WTC11 (cell line): ENCODE data around the gene GLO1. TPM values are rescaled to one million over a fixed set of nuclear protein-coding genes. Genes with fewer than 3 reads are reported as not detected.
"Not testable (repeated sequence)": the region's sequence is repeated elsewhere in the genome, so short reads cannot be mapped to it uniquely, and the experiment has no call there.

ENCODE experiments used
- ATAC-seq: fragments of 200-7000 bp; cut with Tn5 transposase; 2 replicates; pipeline ENCODE4 v1.10.0; 2021; ENCODE audit warnings: mild to moderate bottlenecking, moderate library complexity
- CTCF ChIA-PET: fragments of 300-600 bp; sonication (Branson Sonifier 250); formaldehyde crosslinking; loops from one replicate; lab custom pipeline; 2021; ENCODE audit warnings: antibody characterized with exemption; lab: Charles Lee
- POLR2A ChIA-PET: fragments of 350-600 bp; sonication (Branson Sonifier 250); formaldehyde crosslinking; loops from one replicate; lab custom pipeline; 2021; ENCODE audit warnings: antibody characterized with exemption; lab: Charles Lee
- DNase-seq: peaks from one replicate; pipeline ENCODE4 v3.0.0; 2021; ENCODE audit warnings: low spot score
- H3K27ac Mint-ChIP-seq: 2 replicates; pipeline ENCODE4 v1.8.0; 2021; ENCODE audit warnings: mixed read lengths
- H3K27me3 Mint-ChIP-seq: 2 replicates; pipeline ENCODE4 v1.8.0; 2021; ENCODE audit warnings: low read depth, mild to moderate bottlenecking, moderate library complexity, mixed read lengths
- H3K36me3 Mint-ChIP-seq: 2 replicates; pipeline ENCODE4 v1.8.0; 2021; ENCODE audit warnings: mixed read lengths
- H3K4me1 Mint-ChIP-seq: 2 replicates; pipeline ENCODE4 v1.8.0; 2022; ENCODE audit warnings: mixed read lengths
- H3K4me3 Mint-ChIP-seq: 2 replicates; pipeline ENCODE4 v1.8.0; 2021; ENCODE audit warnings: mild to moderate bottlenecking, moderate library complexity, mixed read lengths
- H3K9me3 Mint-ChIP-seq: 2 replicates; pipeline ENCODE4 v1.8.0; 2021; ENCODE audit warnings: mixed read lengths
- ARID4B ChIP-seq: sonication (generic); formaldehyde crosslinking; IDR thresholded peaks from 2 replicates; pipeline ENCODE4 v1.8.0; 2023; ENCODE audit warnings: missing genetic modification reagents, mild to moderate bottlenecking, borderline replicate concordance
- ATF3 ChIP-seq: sonication (generic); formaldehyde crosslinking; conservative IDR thresholded peaks from 2 replicates; pipeline ENCODE4 v1.8.1; 2022; ENCODE audit warnings: mild to moderate bottlenecking, missing genetic modification reagents
- ELF4 ChIP-seq: sonication (generic); formaldehyde crosslinking; IDR thresholded peaks from 2 replicates; pipeline ENCODE4 v1.8.1; 2022; ENCODE audit warnings: low read depth, mild to moderate bottlenecking, moderate library complexity, missing genetic modification reagents
- ESRRA ChIP-seq: sonication (generic); formaldehyde crosslinking; IDR thresholded peaks from 2 replicates; pipeline ENCODE4 v1.8.1; 2022; ENCODE audit warnings: mild to moderate bottlenecking, missing genetic modification reagents, borderline replicate concordance
- FOXK1 ChIP-seq: sonication (generic); formaldehyde crosslinking; IDR thresholded peaks from 2 replicates; pipeline ENCODE4 v1.8.0; 2022; ENCODE audit warnings: mild to moderate bottlenecking, moderate library complexity, missing genetic modification reagents
- HMGA2 ChIP-seq: fragments of 250-450 bp; sonication (Bioruptor Pico); IDR thresholded peaks from 2 replicates; pipeline ENCODE4 v1.4.0; 2021; ENCODE audit warnings: mild to moderate bottlenecking, moderate library complexity
- MXD4 ChIP-seq: fragments of 250-450 bp; sonication (Bioruptor Pico); IDR thresholded peaks from 2 replicates; pipeline ENCODE4 v1.8.0; 2021; ENCODE audit warnings: mild to moderate bottlenecking, moderate library complexity, borderline replicate concordance
- PRDM15 ChIP-seq: sonication (generic); formaldehyde crosslinking; IDR thresholded peaks from 2 replicates; pipeline ENCODE4 v1.8.0; 2022; ENCODE audit warnings: missing genetic modification reagents
- TEAD4 ChIP-seq: sonication (generic); formaldehyde crosslinking; IDR thresholded peaks from 2 replicates; pipeline ENCODE4 v1.8.0; 2022; ENCODE audit warnings: mild to moderate bottlenecking, missing genetic modification reagents
- TP53 ChIP-seq: sonication (generic); formaldehyde crosslinking; IDR thresholded peaks from 2 replicates; pipeline ENCODE4 v1.8.1; 2023; ENCODE audit warnings: mild to moderate bottlenecking, missing genetic modification reagents
- ZNF281 ChIP-seq: sonication (generic); formaldehyde crosslinking; IDR thresholded peaks from 2 replicates; pipeline ENCODE4 v1.8.0; 2023; ENCODE audit warnings: mild to moderate bottlenecking, missing genetic modification reagents
- ZNF416 ChIP-seq: fragments of 250-450 bp; sonication (Bioruptor Pico); IDR thresholded peaks from 2 replicates; pipeline ENCODE4 v1.9.0; 2021; ENCODE audit warnings: mild to moderate bottlenecking, inconsistent platforms
- ZNF423 ChIP-seq: fragments of 250-450 bp; sonication (Bioruptor Pico); IDR thresholded peaks from 2 replicates; pipeline ENCODE4 v2.1.2; 2022; ENCODE audit warnings: mild to moderate bottlenecking, moderate library complexity
- total RNA-seq: library from RNA; stranded (reverse); gene quantifications from 3 replicates; pipeline ENCODE4 v1.2.3, GENCODE V29; 2021
- TF ChIP-seq, protein P1 (sequence below): sonication (generic); formaldehyde crosslinking; IDR thresholded peaks from 2 replicates; pipeline ENCODE4 v1.8.0; 2022; ENCODE audit warnings: mild to moderate bottlenecking, missing genetic modification reagents
- TF ChIP-seq, protein P2 (sequence below): sonication (generic); formaldehyde crosslinking; IDR thresholded peaks from 2 replicates; pipeline ENCODE4 v1.8.1; 2022; ENCODE audit warnings: mild to moderate bottlenecking, missing genetic modification reagents, moderate library complexity, borderline replicate concordance

Gene GLO1
- total RNA-seq, 1 experiment from 2014 or later, result 147 TPM

- TF ChIP-seq ZNF281 (CRISPR knock-in tag) (no peak), HMGA2 (CRISPR knock-in tag) (no peak), ARID4B (no peak)
- TF ChIP-seq, protein P1, sequence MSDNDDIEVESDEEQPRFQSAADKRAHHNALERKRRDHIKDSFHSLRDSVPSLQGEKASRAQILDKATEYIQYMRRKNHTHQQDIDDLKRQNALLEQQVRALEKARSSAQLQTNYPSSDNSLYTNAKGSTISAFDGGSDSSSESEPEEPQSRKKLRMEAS, result no peak
- TF ChIP-seq, all 79 proteins: peak for 0
Measured at GRCh38 chr6:38703949-38704590, 1.1 kb upstream of the GLO1 start (continued).

GRCh38 chr6:38701551-38701950, 1.4 kb downstream of the GLO1 start:
- H3K27me3 Mint-ChIP-seq, result peaks cover 13% of the 10 kb centered on the region
- ATAC-seq (no peak), DNase-seq (no peak)
- peaks cover 40% of the 10 kb centered on the region for H3K36me3 Mint-ChIP-seq
- ChIA-PET POLR2A (no interaction called here), CTCF (no interaction called here)
- no peak overlapping the region for H3K27ac Mint-ChIP-seq
- peaks cover 10% of the 10 kb centered on the region for H3K4me1 Mint-ChIP-seq
- peak overlapping the region; percentile 93 for H3K4me3 Mint-ChIP-seq
- TF ChIP-seq MXD4 (CRISPR knock-in tag), result no peak
- no peak for TF ChIP-seq PRDM15
- no peak for TF ChIP-seq ESRRA (CRISPR knock-in tag)
- TF ChIP-seq TEAD4, result no peak
- no peak for TF ChIP-seq TP53
- TF ChIP-seq FOXK1 (CRISPR knock-in tag), result no peak
- TF ChIP-seq, protein P2, sequence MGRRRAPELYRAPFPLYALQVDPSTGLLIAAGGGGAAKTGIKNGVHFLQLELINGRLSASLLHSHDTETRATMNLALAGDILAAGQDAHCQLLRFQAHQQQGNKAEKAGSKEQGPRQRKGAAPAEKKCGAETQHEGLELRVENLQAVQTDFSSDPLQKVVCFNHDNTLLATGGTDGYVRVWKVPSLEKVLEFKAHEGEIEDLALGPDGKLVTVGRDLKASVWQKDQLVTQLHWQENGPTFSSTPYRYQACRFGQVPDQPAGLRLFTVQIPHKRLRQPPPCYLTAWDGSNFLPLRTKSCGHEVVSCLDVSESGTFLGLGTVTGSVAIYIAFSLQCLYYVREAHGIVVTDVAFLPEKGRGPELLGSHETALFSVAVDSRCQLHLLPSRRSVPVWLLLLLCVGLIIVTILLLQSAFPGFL (CRISPR knock-in tag), result no peak
- TF ChIP-seq ZNF416 (CRISPR knock-in tag), result no peak
- no peak for TF ChIP-seq ZNF423 (CRISPR knock-in tag)
- TF ChIP-seq ELF4, result no peak
- TF ChIP-seq ATF3 (CRISPR knock-in tag), result no peak
- TF ChIP-seq, all 79 proteins: peak for 0
- H3K9me3 Mint-ChIP-seq, result peaks cover 27% of the 10 kb centered on the region

DNA sequence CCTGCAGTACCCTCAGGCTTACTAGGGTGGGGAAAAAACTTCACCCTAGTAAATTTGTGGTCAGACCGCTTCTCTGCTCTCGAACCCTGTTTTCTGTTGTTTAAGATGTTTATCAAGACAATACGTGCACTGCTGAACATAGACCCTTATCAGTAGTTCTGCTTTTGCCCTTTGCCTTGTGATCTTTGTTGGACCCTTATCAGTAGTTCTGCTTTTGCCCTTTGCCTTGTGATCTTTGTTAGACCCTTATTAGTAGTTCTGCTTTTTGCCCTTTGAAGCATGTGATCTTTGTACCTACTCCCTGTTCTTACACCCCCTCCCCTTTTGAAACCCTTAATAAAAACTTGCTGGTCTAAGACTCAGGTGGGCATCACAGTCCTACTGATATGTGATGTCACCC, 3.2 kb downstream of the GLO1 start:
- H3K27ac Mint-ChIP-seq, H3K27me3 Mint-ChIP-seq, ATAC-seq, CTCF ChIA-PET, H3K4me1 Mint-ChIP-seq, H3K4me3 Mint-ChIP-seq, DNase-seq, POLR2A ChIA-PET: not testable (repeated sequence)
- peaks cover 31% of the 10 kb centered on the region for H3K9me3 Mint-ChIP-seq
- peaks cover 43% of the 10 kb centered on the region for H3K36me3 Mint-ChIP-seq
